HEK293 (cell line): ENCODE data around the gene DND1.

ENCODE experiments used
- CTCF ChIA-PET: fragments of 350-600 bp; formaldehyde crosslinking; extraction: SDS; loops from one replicate; lab custom pipeline; 2021; ENCODE audit warnings: antibody characterized with exemption; lab: Yijun Ruan, JAX
- POLR2A ChIA-PET: fragments of 300-600 bp; formaldehyde crosslinking; extraction: SDS; loops from one replicate; lab custom pipeline; 2020; ENCODE audit warnings: antibody characterized with exemption, inconsistent platforms; lab: Yijun Ruan, JAX
- H3K27ac ChIP-seq: fragments of 200-500 bp; sonication (Bioruptor generic); 2 replicates; pipeline ENCODE4 v1.5.1; 2014; ENCODE audit warnings: low read depth, low read length, control low read depth, inconsistent platforms; ENCODE audit errors: extremely low read depth
- H3K36me3 ChIP-seq, 2 experiments: fragments of 200-500 bp in 1 of 2; sonication (Bioruptor generic) in 1 of 2; 1 replicate in 1 of 2; 2 replicates in 1 of 2; pipeline ENCODE4 v1.5.1; 2014 to 2017; ENCODE audit warnings: inconsistent platforms in 2 of 2, low read length in 2 of 2; ENCODE audit not compliant: control insufficient read depth in 2 of 2, insufficient read depth in 1 of 2
- H3K4me1 ChIP-seq: fragments of 200-500 bp; sonication (Bioruptor generic); 2 replicates; pipeline ENCODE4 v1.5.1; 2014; ENCODE audit warnings: mild to moderate bottlenecking, low read length, inconsistent platforms; ENCODE audit not compliant: control insufficient read depth, insufficient read depth
- H3K4me3 ChIP-seq: 2 replicates; pipeline ENCODE4 v1.5.1; 2011; ENCODE audit warnings: low read depth, mild to moderate bottlenecking, control low read depth, low read length, moderate library complexity
- H3K9me3 ChIP-seq: fragments of 200-500 bp; sonication (Bioruptor generic); 2 replicates; pipeline ENCODE4 v1.5.1; 2014; ENCODE audit warnings: low read depth, low read length, inconsistent platforms; ENCODE audit not compliant: control insufficient read depth, insufficient read depth
- SETDB1 ChIP-seq: IDR thresholded peaks from one replicate; pipeline ENCODE4 v1.6.1; 2017; ENCODE audit warnings: mild to moderate bottlenecking, low read length, moderate library complexity, mixed read lengths; ENCODE audit not compliant: insufficient read length
- ZBTB1 ChIP-seq: fragments of 450-650 bp; formaldehyde crosslinking; IDR thresholded peaks from 2 replicates; pipeline ENCODE4 v1.5.1; 2016; ENCODE audit warnings: missing biosample characterization, missing genetic modification characterization
- ZBTB17 ChIP-seq: fragments of 450-650 bp; formaldehyde crosslinking; IDR thresholded peaks from 2 replicates; pipeline ENCODE4 v1.5.1; 2016; ENCODE audit warnings: missing biosample characterization, missing genetic modification characterization
- ZBTB7A ChIP-seq: fragments of 450-650 bp; formaldehyde crosslinking; IDR thresholded peaks from 2 replicates; pipeline ENCODE4 v1.5.1; 2016; ENCODE audit warnings: low read depth, missing biosample characterization, missing genetic modification characterization
- ZNF138 ChIP-seq: fragments of 450-650 bp; formaldehyde crosslinking; IDR thresholded peaks from 2 replicates; pipeline ENCODE4 v1.5.1; 2016; ENCODE audit warnings: missing biosample characterization, missing genetic modification characterization, borderline replicate concordance
- ZNF157 ChIP-seq: fragments of 450-650 bp; formaldehyde crosslinking; IDR thresholded peaks from 2 replicates; pipeline ENCODE4 v1.5.1; 2016; ENCODE audit warnings: missing biosample characterization, missing genetic modification characterization
- ZNF184 ChIP-seq: fragments of 450-650 bp; IDR thresholded peaks from 2 replicates; pipeline ENCODE4 v1.5.1; 2018; ENCODE audit warnings: missing biosample characterization, mild to moderate bottlenecking, missing genetic modification characterization
- ZNF239 ChIP-seq: fragments of 450-650 bp; formaldehyde crosslinking; IDR thresholded peaks from 2 replicates; pipeline ENCODE4 v1.5.1; 2016; ENCODE audit warnings: missing biosample characterization, missing genetic modification characterization
- ZNF433 ChIP-seq: fragments of 450-650 bp; formaldehyde crosslinking; IDR thresholded peaks from 2 replicates; pipeline ENCODE4 v1.5.1; 2016; ENCODE audit warnings: missing biosample characterization, missing genetic modification characterization, low read depth
- ZNF473 ChIP-seq: fragments of 450-650 bp; formaldehyde crosslinking; IDR thresholded peaks from 2 replicates; pipeline ENCODE4 v1.5.1; 2017; ENCODE audit warnings: missing biosample characterization, missing genetic modification characterization
- ZNF510 ChIP-seq: fragments of 450-650 bp; formaldehyde crosslinking; IDR thresholded peaks from 2 replicates; pipeline ENCODE4 v1.5.1; 2018; ENCODE audit warnings: mild to moderate bottlenecking, missing genetic modification characterization, missing biosample characterization; ENCODE audit not compliant: insufficient replicate concordance
- ZNF530 ChIP-seq: fragments of 450-650 bp; formaldehyde crosslinking; IDR thresholded peaks from 2 replicates; pipeline ENCODE4 v1.5.1; 2016; ENCODE audit warnings: low read depth, missing biosample characterization, missing genetic modification characterization
- ZNF626 ChIP-seq: fragments of 450-650 bp; sonication (Bioruptor Pico); formaldehyde crosslinking; IDR thresholded peaks from 2 replicates; pipeline ENCODE4 v1.5.1; 2018; ENCODE audit warnings: missing biosample characterization, missing genetic modification characterization, inconsistent platforms
- ZNF701 ChIP-seq: fragments of 450-650 bp; formaldehyde crosslinking; IDR thresholded peaks from 2 replicates; pipeline ENCODE4 v1.5.1; 2016; ENCODE audit warnings: missing biosample characterization, missing genetic modification characterization
- ZNF777 ChIP-seq: fragments of 450-650 bp; formaldehyde crosslinking; IDR thresholded peaks from 2 replicates; pipeline ENCODE4 v1.5.1; 2017; ENCODE audit warnings: missing biosample characterization, missing genetic modification characterization, borderline replicate concordance
- ZSCAN16 ChIP-seq: fragments of 450-650 bp; formaldehyde crosslinking; IDR thresholded peaks from 2 replicates; pipeline ENCODE4 v1.5.1; 2016; ENCODE audit warnings: missing biosample characterization, missing genetic modification characterization
- TF ChIP-seq, protein P1 (sequence below): fragments of 450-650 bp; formaldehyde crosslinking; IDR thresholded peaks from 2 replicates; pipeline ENCODE4 v1.5.1; 2016; ENCODE audit warnings: missing biosample characterization, missing genetic modification characterization
- TF ChIP-seq, protein P2 (sequence below): fragments of 450-650 bp; formaldehyde crosslinking; IDR thresholded peaks from 2 replicates; pipeline ENCODE4 v1.5.1; 2016; ENCODE audit warnings: missing biosample characterization, missing genetic modification characterization
- TF ChIP-seq, protein P3 (sequence below): fragments of 450-650 bp; formaldehyde crosslinking; IDR thresholded peaks from 2 replicates; pipeline ENCODE4 v1.5.1; 2016; ENCODE audit warnings: missing biosample characterization, missing genetic modification characterization, low read depth
- TF ChIP-seq, protein P4 (sequence below): fragments of 450-650 bp; formaldehyde crosslinking; conservative IDR thresholded peaks from 2 replicates; pipeline ENCODE4 v1.5.1; 2016; ENCODE audit warnings: low read depth, missing biosample characterization, missing genetic modification characterization

Gene DND1

DNA sequence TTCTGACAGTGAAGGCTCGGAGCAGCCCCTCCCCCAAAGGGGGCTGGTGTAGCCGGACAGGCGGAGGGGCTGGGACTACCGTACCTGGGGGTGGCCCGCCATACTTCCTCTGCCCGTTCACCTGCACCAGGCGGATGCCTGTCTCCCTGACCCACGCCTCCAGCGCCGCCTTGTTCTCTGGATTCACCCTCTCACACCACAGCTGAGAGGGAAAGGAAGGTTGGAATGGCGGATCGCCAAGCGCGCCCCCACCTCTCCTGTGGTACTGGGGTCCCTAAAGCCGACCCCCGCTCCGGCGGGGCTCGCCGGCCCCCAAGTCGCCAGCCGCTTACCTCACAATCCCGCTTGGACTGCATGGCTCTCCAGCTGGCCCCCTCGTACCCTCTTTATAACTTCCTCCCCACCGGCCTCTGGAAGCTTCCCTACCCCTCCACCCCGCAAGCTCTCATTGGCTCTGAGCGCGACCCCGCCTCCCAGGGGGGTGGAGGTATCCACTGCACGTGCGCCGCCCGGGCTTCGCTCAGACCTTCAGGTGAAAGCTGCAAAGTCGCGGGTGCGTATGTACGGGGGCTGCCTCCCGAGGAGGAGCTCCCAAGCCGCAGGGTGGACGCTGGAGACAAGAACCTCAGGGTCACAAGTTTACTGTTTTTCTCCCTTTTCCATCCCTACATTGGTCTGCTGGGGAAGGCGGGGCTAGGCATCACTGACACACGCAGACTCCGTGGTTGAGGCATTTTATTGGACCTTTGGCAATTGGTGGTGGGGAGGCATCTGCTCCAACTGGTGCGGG lies at the start of gene DND1:
TSS of gene DND1 (minus strand) at position 390 of the 790 bp plus-strand sequence. CDS start at position 356, 34 bp downstream.
- CTCF ChIA-PET: interaction anchor here (1.0 kb wide), 1 partner anchor 48 kb away, joined by 3 read pairs; no protein-coding TSS in a partner anchor
- H3K27ac ChIP-seq: no peak within 1 kb of the TSS
- no peaks in the 10 kb centered on the region for H3K9me3 ChIP-seq
- H3K36me3 ChIP-seq: peaks cover 17 to 96% of the 10 kb centered on the region in 2 experiments; a peak in 2 of 3 replicates
- TF ChIP-seq SETDB1 (no peak), ZNF530 (tag by site-specific recombination) (no peak), ZNF473 (tag by site-specific recombination) (no peak), ZNF239 (tag by site-specific recombination) (no peak), ZBTB7A (tag by site-specific recombination) (no peak), ZBTB1 (tag by site-specific recombination) (no peak), ZSCAN16 (tag by site-specific recombination) (no peak), ZNF138 (tag by site-specific recombination) (no peak), ZNF701 (tag by site-specific recombination) (no peak), ZBTB17 (tag by site-specific recombination) (no peak), ZNF184 (tag by site-specific recombination) (no peak), ZNF433 (tag by site-specific recombination) (no peak), ZNF777 (tag by site-specific recombination) (no peak), ZNF157 (no peak), ZNF510 (no peak), ZNF626 (no peak)
- TF ChIP-seq, protein P1, sequence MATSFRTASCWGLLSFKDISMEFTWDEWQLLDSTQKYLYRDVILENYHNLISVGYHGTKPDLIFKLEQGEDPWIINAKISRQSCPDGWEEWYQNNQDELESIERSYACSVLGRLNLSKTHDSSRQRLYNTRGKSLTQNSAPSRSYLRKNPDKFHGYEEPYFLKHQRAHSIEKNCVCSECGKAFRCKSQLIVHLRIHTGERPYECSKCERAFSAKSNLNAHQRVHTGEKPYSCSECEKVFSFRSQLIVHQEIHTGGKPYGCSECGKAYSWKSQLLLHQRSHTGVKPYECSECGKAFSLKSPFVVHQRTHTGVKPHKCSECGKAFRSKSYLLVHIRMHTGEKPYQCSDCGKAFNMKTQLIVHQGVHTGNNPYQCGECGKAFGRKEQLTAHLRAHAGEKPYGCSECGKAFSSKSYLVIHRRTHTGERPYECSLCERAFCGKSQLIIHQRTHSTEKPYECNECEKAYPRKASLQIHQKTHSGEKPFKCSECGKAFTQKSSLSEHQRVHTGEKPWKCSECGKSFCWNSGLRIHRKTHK (tag by site-specific recombination): no peak
- TF ChIP-seq, protein P2, sequence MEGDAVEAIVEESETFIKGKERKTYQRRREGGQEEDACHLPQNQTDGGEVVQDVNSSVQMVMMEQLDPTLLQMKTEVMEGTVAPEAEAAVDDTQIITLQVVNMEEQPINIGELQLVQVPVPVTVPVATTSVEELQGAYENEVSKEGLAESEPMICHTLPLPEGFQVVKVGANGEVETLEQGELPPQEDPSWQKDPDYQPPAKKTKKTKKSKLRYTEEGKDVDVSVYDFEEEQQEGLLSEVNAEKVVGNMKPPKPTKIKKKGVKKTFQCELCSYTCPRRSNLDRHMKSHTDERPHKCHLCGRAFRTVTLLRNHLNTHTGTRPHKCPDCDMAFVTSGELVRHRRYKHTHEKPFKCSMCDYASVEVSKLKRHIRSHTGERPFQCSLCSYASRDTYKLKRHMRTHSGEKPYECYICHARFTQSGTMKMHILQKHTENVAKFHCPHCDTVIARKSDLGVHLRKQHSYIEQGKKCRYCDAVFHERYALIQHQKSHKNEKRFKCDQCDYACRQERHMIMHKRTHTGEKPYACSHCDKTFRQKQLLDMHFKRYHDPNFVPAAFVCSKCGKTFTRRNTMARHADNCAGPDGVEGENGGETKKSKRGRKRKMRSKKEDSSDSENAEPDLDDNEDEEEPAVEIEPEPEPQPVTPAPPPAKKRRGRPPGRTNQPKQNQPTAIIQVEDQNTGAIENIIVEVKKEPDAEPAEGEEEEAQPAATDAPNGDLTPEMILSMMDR (tag by site-specific recombination): no peak
- TF ChIP-seq, protein P3, sequence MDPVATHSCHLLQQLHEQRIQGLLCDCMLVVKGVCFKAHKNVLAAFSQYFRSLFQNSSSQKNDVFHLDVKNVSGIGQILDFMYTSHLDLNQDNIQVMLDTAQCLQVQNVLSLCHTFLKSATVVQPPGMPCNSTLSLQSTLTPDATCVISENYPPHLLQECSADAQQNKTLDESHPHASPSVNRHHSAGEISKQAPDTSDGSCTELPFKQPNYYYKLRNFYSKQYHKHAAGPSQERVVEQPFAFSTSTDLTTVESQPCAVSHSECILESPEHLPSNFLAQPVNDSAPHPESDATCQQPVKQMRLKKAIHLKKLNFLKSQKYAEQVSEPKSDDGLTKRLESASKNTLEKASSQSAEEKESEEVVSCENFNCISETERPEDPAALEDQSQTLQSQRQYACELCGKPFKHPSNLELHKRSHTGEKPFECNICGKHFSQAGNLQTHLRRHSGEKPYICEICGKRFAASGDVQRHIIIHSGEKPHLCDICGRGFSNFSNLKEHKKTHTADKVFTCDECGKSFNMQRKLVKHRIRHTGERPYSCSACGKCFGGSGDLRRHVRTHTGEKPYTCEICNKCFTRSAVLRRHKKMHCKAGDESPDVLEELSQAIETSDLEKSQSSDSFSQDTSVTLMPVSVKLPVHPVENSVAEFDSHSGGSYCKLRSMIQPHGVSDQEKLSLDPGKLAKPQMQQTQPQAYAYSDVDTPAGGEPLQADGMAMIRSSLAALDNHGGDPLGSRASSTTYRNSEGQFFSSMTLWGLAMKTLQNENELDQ (tag by site-specific recombination): no peak
- TF ChIP-seq, protein P4, sequence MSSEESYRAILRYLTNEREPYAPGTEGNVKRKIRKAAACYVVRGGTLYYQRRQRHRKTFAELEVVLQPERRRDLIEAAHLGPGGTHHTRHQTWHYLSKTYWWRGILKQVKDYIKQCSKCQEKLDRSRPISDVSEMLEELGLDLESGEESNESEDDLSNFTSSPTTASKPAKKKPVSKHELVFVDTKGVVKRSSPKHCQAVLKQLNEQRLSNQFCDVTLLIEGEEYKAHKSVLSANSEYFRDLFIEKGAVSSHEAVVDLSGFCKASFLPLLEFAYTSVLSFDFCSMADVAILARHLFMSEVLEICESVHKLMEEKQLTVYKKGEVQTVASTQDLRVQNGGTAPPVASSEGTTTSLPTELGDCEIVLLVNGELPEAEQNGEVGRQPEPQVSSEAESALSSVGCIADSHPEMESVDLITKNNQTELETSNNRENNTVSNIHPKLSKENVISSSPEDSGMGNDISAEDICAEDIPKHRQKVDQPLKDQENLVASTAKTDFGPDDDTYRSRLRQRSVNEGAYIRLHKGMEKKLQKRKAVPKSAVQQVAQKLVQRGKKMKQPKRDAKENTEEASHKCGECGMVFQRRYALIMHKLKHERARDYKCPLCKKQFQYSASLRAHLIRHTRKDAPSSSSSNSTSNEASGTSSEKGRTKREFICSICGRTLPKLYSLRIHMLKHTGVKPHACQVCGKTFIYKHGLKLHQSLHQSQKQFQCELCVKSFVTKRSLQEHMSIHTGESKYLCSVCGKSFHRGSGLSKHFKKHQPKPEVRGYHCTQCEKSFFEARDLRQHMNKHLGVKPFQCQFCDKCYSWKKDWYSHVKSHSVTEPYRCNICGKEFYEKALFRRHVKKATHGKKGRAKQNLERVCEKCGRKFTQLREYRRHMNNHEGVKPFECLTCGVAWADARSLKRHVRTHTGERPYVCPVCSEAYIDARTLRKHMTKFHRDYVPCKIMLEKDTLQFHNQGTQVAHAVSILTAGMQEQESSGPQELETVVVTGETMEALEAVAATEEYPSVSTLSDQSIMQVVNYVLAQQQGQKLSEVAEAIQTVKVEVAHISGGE (tag by site-specific recombination): no peak
- TF ChIP-seq, all 188 proteins: peak for 0
- POLR2A ChIA-PET: interaction anchor here (1.0 to 1.6 kb wide), 3 partner anchors 9 to 26 kb away, joined by 3 to 6 read pairs (median 4); partner anchors contain the start of genes HARS1, HARS2, IK and NDUFA2
- no peak within 1 kb of the TSS for H3K4me3 ChIP-seq
- H3K4me1 ChIP-seq: no peaks in the 10 kb centered on the region
